B cell (primary cell): Measurements from ENCODE around the gene LPO. TPM values are rescaled to one million over a fixed set of nuclear protein-coding genes. Genes with fewer than 3 reads are reported as not detected.

Experiments used
- ATAC-seq: fragments of 200-7000 bp; cut with Tn5 transposase; one replicate; pipeline ENCODE4 v1.10.0; 2021; ENCODE audit warnings: low read depth, mild to moderate bottlenecking, moderate number of reproducible peaks, moderate library complexity
- CTCF ChIA-PET: fragments of 350-600 bp; sonication (Branson Sonifier 250); formaldehyde crosslinking; loops from one replicate; lab custom pipeline; 2021; ENCODE audit warnings: antibody characterized with exemption, inconsistent platforms; lab: Charles Lee
- POLR2A ChIA-PET: fragments of 350-600 bp; sonication (Branson Sonifier 250); formaldehyde crosslinking; loops from one replicate; lab custom pipeline; 2021; ENCODE audit warnings: antibody characterized with exemption; lab: Charles Lee
- DNase-seq: peaks from one replicate; pipeline ENCODE4 v3.0.0; 2013
- H2AFZ ChIP-seq: 2 replicates; pipeline ENCODE4 v1.6.1; 2012; ENCODE audit warnings: mild to moderate bottlenecking, low read depth, low read length; ENCODE audit not compliant: insufficient read depth, poor library complexity, severe bottlenecking
- H3K27ac ChIP-seq, 2 donors: 1 replicate in 1 of 2; 2 replicates in 1 of 2; pipeline ENCODE4 v1.5.1; 2012 to 2013; ENCODE audit warnings: low read length in 2 of 2, mild to moderate bottlenecking in 2 of 2, moderate library complexity in 1 of 2
- H3K27me3 ChIP-seq, 4 experiments: fragments of 200-600 bp in 1 of 4; sonication (generic) in 1 of 4; replicated peaks in 1 of 4; 1 replicate in 2 of 4; 2 replicates in 2 of 4; pipeline versions ENCODE4 v1.6.1 to v1.7.0; 2013 to 2016; ENCODE audit warnings: low read length in 3 of 4, mild to moderate bottlenecking in 2 of 4, mixed read lengths in 1 of 4, moderate library complexity in 1 of 4; ENCODE audit not compliant: insufficient read depth in 4 of 4, control insufficient read depth in 3 of 4; ENCODE audit errors: control extremely low read depth in 1 of 4
- H3K36me3 ChIP-seq, 2 experiments: replicated peaks in 1 of 2; 1 replicate in 1 of 2; 2 replicates in 1 of 2; pipeline versions ENCODE4 v1.6.1 to v1.7.1; 2013; ENCODE audit warnings: low read length in 1 of 2; ENCODE audit not compliant: insufficient read depth in 2 of 2, control insufficient read depth in 1 of 2; ENCODE audit errors: control extremely low read depth in 1 of 2, extremely low read depth in 1 of 2
- H3K4me1 ChIP-seq, 2 donors: fragments of 200-600 bp in 1 of 2; sonication (generic) in 1 of 2; 1 replicate in 1 of 2; 2 replicates in 1 of 2; pipeline versions ENCODE4 v1.5.1 to v1.6.1; 2013 to 2017; ENCODE audit warnings: low read length in 2 of 2; ENCODE audit not compliant: control insufficient read depth in 2 of 2, insufficient read depth in 2 of 2
- H3K4me2 ChIP-seq: replicated peaks from 2 replicates; pipeline ENCODE3; 2012; ENCODE audit warnings: mild to moderate bottlenecking, low read depth, low read length; ENCODE audit not compliant: poor library complexity, severe bottlenecking
- H3K4me3 ChIP-seq, 5 experiments: fragments of 200-600 bp in 1 of 5; sonication (generic) in 1 of 5; 1 replicate in 3 of 5; 2 replicates in 2 of 5; pipeline versions ENCODE4 v1.5.1 to v1.7.0; 2011 to 2016; ENCODE audit warnings: low read length in 4 of 5, mild to moderate bottlenecking in 4 of 5, low read depth in 2 of 5, control low read depth in 1 of 5, moderate library complexity in 1 of 5; ENCODE audit not compliant: insufficient read depth in 1 of 5; ENCODE audit errors: control extremely low read depth in 1 of 5, extremely low read depth in 1 of 5
- H3K79me2 ChIP-seq: fragments of 200-600 bp; sonication (generic); one replicate; pipeline ENCODE4 v1.6.0; 2016; ENCODE audit warnings: low read length; ENCODE audit not compliant: control insufficient read depth, insufficient read depth
- H3K9ac ChIP-seq: fragments of 200-600 bp; sonication (generic); 2 replicates; pipeline ENCODE4 v1.6.1; 2017; ENCODE audit warnings: mild to moderate bottlenecking, low read length, moderate library complexity
- H3K9me3 ChIP-seq, 3 donors: one replicate each; pipeline versions ENCODE4 v1.6.1 to v1.7.1; 2013; ENCODE audit warnings: low read length in 2 of 3; ENCODE audit not compliant: control insufficient read depth in 2 of 3, insufficient read depth in 1 of 3; ENCODE audit errors: control extremely low read depth in 1 of 3
- H4K20me1 ChIP-seq: 2 replicates; pipeline ENCODE4 v1.6.0; 2012; ENCODE audit warnings: mild to moderate bottlenecking, low read length; ENCODE audit not compliant: insufficient read depth, control insufficient read depth, poor library complexity, severe bottlenecking
- H3K27ac Mint-ChIP-seq: one replicate; pipeline ENCODE4 v1.8.0; 2021; ENCODE audit warnings: mixed read lengths
- H3K27me3 Mint-ChIP-seq: one replicate; pipeline ENCODE4 v1.8.0; 2021; ENCODE audit warnings: mixed read lengths
- H3K4me1 Mint-ChIP-seq: one replicate; pipeline ENCODE4 v1.8.0; 2021; ENCODE audit warnings: mixed read lengths
- H3K4me3 Mint-ChIP-seq: one replicate; pipeline ENCODE4 v1.8.0; 2021; ENCODE audit warnings: mixed read lengths
- H3K9me3 Mint-ChIP-seq: one replicate; pipeline ENCODE4 v1.8.0; 2022; ENCODE audit warnings: mixed read lengths; ENCODE audit not compliant: insufficient read depth
- EZH2 ChIP-seq: IDR thresholded peaks from 2 replicates; pipeline ENCODE4 v1.6.1; 2012; ENCODE audit warnings: borderline replicate concordance, low read depth, mild to moderate bottlenecking, moderate library complexity, low read length; ENCODE audit not compliant: insufficient read depth, poor library complexity, severe bottlenecking
- WGBS: methylation state at CpG from one replicate; pipeline ENCODE4 v1.1.5; 2013; ENCODE audit warnings: missing lambda C conversion rate; ENCODE audit not compliant: insufficient coverage; 5-methylcytosine and 5-hydroxymethylcytosine counted together
- intact Hi-C: fragments of 100-400 bp; cut with micrococcal nuclease; formaldehyde crosslinking; loops from one replicate; pipeline ENCODE4 v1.10.0; 2022
- polyA plus RNA-seq: library from polyadenylated mRNA; depleted of rRNA; stranded (reverse); fragments of >200 nt; gene quantifications from 2 replicates; pipeline ENCODE4 v1.2.3, GENCODE V29; 2012
- total RNA-seq, 2 donors: library from RNA; stranded (reverse); fragments of 120-200 nt in 1 of 2; gene quantifications; 1 replicate in 1 of 2; 2 replicates in 1 of 2; pipeline versions ENCODE4 v1.2.3 to v1.2.4, GENCODE V29; 2013 to 2022
- TF ChIP-seq, protein P1 (sequence below): fragments of 200-600 bp; IDR thresholded peaks from one replicate; pipeline ENCODE4 v1.8.0; 2022; ENCODE audit warnings: antibody characterized with exemption, mild to moderate bottlenecking

LPO gene
- total and polyA plus RNA-seq, 2 donors (not counting 1 experiment from before 2014, with no cell fraction given): not detected

DNA sequence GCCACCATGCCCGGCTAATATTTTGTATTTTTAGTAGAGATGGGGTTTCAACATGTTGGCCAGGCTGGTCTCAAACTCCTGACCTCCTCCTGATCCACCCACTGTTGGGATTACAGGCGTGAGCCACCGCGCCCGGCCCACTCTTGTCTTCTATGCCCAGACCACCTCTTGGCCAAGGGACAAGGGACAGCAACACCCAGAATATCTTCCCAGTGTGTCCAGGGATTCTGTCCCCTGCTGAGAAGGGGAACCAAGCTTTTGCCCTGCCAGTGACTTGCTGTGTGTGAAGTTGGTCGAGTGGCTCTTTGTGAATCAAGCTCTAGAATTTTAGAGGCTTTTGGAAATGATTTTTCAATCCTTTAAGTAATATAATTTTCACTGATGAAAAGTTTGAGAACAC is 44.1 kb downstream of the LPO start:
- H3K27me3 ChIP-seq: peaks cover 0 to 20% (median 0%) of the 10 kb centered on the region in 4 experiments

More for the DNA sequence above, 44.1 kb downstream of the LPO start:
- TF ChIP-seq EZH2: no peak
- TF ChIP-seq, protein P1, sequence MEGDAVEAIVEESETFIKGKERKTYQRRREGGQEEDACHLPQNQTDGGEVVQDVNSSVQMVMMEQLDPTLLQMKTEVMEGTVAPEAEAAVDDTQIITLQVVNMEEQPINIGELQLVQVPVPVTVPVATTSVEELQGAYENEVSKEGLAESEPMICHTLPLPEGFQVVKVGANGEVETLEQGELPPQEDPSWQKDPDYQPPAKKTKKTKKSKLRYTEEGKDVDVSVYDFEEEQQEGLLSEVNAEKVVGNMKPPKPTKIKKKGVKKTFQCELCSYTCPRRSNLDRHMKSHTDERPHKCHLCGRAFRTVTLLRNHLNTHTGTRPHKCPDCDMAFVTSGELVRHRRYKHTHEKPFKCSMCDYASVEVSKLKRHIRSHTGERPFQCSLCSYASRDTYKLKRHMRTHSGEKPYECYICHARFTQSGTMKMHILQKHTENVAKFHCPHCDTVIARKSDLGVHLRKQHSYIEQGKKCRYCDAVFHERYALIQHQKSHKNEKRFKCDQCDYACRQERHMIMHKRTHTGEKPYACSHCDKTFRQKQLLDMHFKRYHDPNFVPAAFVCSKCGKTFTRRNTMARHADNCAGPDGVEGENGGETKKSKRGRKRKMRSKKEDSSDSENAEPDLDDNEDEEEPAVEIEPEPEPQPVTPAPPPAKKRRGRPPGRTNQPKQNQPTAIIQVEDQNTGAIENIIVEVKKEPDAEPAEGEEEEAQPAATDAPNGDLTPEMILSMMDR: no peak
- no peaks in the 10 kb centered on the region for H3K9me3 ChIP-seq
- WGBS: 100% methylated on average over 2 of the region's 6 CpGs
- no peaks in the 10 kb centered on the region for H3K79me2 ChIP-seq
- no peak overlapping the region for H3K9ac ChIP-seq
- ATAC-seq: no peak
- intact Hi-C loops: no loop called here
- no peak overlapping the region for H3K4me3 ChIP-seq
- POLR2A ChIA-PET: no interaction called here
- Mint-ChIP-seq H3K4me1 (no peaks in the 10 kb centered on the region), H3K27me3 (peaks cover 32% of the 10 kb centered on the region), H3K9me3 (no peaks in the 10 kb centered on the region), H3K4me3 (no peak overlapping the region), H3K27ac (no peak overlapping the region)
- no peak overlapping the region for H3K4me2 ChIP-seq
- H3K27ac ChIP-seq: no peak overlapping the region
- H2AFZ ChIP-seq: no peak overlapping the region
- peaks cover 0 to 3% of the 10 kb centered on the region in 2 donors for H3K4me1 ChIP-seq
- no peak for DNase-seq
- CTCF ChIA-PET: interaction anchor here (1.8 kb wide), 1 partner anchor 22 kb away, joined by 7 read pairs; no protein-coding TSS in a partner anchor
- H4K20me1 ChIP-seq: no peaks in the 10 kb centered on the region
- no peaks in the 10 kb centered on the region for H3K36me3 ChIP-seq
